Fibroblast of villous mesenchyme (primary cell): ENCODE results near the gene RAI14. TPM values are rescaled to one million over a fixed set of nuclear protein-coding genes. Genes with fewer than 3 reads are reported as not detected.

Experiments
- DNase-seq: peaks from one replicate; pipeline ENCODE4 v3.0.0-alpha.2; 2010; ENCODE audit warnings: low read depth
- H3K4me3 ChIP-seq: 2 replicates; pipeline ENCODE4 v1.5.1; 2011; ENCODE audit warnings: low read depth, mild to moderate bottlenecking, low read length
- total RNA-seq: library from RNA; depleted of rRNA; stranded (reverse); fragments of >200 nt; gene quantifications from 2 replicates; pipeline ENCODE4 v1.2.3, GENCODE V29; 2012
- TF ChIP-seq, protein P1 (sequence below): IDR thresholded peaks from 2 replicates; pipeline ENCODE4 v1.5.1; 2012; ENCODE audit warnings: low read depth, mild to moderate bottlenecking, low read length; ENCODE audit not compliant: insufficient read depth

Gene RAI14
- total RNA-seq, 1 donor, result 291 TPM

DNA sequence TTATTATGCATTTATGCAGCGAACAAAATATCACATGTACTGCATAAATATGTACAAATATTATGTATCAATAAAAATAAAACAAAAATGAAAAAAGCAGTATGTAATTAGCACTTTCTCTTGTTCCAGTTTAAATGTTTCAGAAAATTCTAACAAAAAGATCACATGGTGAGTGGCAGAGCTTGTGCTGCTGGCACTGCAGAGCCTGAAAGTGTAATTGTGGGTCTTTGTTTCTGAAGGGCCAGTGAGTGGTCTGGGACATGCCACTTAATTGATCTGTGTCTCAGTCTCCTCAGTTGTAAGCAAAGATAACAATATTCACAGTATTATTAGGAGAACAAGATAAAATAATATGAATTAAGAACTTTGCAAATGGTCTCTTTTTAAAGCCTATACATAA, 39.5 kb upstream of the RAI14 start:
- TF ChIP-seq, protein P1, sequence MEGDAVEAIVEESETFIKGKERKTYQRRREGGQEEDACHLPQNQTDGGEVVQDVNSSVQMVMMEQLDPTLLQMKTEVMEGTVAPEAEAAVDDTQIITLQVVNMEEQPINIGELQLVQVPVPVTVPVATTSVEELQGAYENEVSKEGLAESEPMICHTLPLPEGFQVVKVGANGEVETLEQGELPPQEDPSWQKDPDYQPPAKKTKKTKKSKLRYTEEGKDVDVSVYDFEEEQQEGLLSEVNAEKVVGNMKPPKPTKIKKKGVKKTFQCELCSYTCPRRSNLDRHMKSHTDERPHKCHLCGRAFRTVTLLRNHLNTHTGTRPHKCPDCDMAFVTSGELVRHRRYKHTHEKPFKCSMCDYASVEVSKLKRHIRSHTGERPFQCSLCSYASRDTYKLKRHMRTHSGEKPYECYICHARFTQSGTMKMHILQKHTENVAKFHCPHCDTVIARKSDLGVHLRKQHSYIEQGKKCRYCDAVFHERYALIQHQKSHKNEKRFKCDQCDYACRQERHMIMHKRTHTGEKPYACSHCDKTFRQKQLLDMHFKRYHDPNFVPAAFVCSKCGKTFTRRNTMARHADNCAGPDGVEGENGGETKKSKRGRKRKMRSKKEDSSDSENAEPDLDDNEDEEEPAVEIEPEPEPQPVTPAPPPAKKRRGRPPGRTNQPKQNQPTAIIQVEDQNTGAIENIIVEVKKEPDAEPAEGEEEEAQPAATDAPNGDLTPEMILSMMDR, result no peak
- H3K4me3 ChIP-seq, result no peak overlapping the region
- DNase-seq, result no peak

DNA sequence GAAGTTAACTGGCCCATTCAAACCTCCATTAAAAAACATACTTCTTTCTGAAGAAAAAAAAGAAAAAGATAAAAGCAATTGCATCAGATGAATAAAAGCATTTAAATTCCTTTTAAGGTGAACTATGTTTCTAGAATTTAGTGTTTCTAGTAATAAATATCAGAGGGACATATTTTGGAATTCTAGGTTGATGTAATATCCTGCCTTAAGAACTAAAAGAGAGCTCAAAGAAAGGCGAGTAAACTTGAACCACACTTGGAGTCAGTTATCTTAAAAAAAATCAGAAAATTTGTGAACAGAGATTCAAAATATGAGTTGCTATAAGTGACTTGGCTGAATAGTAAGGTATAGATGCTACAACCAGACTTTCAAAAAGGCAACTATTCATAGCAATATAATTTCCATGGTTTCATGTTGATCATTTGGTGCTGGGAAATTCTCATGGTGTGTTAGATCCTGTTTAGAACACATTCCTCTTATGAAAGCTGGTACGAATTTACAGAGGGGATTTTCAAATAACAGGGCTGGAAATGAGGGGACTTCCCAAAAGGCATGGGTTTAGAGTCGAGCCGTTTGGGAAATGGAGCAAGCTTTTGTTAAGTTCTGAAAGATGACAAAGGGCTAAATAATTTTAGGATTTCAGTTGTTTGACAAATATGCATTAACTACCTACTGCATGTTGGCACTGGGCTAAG, 37.6 kb upstream of the RAI14 start:
- H3K4me3 ChIP-seq, result no peak overlapping the region
- TF ChIP-seq, protein P1, result no peak
- DNase-seq, result no peak

DNA sequence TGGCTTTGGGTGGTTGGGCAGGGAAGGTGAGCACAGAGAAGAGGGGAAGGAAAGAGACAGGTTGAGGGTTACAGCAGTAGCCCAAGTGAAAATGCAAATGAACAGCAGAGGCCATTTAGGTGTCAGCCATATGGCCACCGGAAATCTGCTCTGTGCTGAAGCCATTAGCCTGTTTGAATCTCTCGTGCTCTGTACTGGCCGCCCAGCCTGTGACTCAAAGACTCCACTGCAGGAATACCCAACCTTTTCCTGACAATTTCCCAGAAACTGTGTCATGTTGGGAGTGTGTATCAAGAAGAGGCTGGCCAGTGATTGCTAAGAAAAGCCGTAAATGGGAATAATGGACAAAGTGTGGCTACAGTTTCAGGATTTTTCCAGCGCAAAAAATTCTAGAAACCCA, 35.9 kb upstream of the RAI14 start:
- no peak overlapping the region for H3K4me3 ChIP-seq
- TF ChIP-seq, protein P1, result no peak
- DNase-seq, result no peak

DNA sequence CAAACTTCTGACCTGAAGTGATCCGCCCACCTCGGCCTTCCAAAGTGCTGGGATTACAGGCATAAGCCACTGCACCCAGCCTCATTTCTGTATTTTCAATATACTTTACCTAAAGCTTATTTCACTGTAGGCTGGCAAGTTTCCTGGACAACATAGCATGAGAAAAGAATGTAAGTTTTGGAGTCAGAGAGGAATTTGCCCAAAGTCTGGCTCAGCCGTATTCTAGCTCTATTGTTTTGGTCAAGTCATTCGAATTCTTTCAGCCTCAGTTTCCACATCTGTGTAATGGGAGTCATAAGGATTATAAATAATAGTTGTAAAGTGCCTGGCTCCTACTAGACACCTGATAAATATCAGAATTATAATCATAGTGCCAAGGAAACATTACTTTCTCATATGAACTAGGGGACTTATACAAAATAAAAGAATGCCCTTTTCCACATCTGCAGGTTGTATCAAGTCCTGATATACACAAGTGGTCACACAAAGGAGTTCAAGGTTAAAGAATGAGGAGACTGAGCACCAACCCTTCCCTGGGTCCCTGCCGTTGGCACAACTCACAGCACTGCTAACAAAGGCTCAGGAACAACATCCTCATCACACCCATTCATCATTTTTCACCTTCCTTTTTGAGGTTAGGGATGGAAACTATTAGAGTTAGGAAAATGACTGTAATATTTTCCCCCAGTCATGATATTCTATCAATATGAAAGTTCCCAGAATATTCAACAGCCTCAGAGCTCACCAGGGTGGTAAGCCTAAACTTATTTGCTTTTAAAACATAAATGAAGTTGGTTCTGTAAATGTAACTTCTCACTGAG, 34.6 kb upstream of the RAI14 start:
- H3K4me3 ChIP-seq, result no peak overlapping the region
- DNase-seq, result no peak
- TF ChIP-seq, protein P1, result no peak

DNA sequence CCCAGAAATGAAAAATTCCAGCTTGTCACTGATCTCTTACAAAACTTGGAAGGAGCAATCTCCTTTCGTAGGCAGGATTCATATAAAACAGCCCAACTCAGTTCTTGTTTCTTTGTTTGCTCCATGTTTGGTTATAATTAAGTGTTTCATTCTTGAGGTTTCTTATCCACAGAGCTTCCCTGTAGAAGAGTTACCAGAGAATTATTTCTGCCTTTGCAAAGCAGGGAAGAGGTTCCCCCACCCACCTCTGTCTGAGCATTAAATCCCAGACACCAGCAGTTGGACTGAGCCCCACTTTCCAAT, 34.1 kb upstream of the RAI14 start:
- no peak overlapping the region for H3K4me3 ChIP-seq
- TF ChIP-seq, protein P1, result no peak
- no peak for DNase-seq

DNA sequence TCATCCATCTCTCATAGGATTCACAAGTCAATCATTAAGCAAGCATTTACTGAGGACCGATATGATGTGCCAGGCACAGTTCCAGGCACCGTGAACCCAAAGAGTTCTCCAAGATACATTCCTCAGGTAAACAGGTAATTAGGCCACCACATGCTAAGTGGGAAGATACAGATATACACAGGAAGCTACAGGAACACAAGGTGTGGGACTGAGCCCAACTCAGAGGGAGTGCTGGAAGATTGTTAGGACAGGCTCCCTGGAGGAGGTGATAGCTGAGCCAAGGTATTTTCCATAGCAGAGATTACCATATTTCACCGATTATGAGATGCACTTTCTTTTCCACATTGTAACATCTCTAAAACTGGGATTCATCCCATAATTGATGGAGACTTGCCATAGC, 31.4 kb upstream of the RAI14 start:
- no peak overlapping the region for H3K4me3 ChIP-seq
- TF ChIP-seq, protein P1, result no peak
- DNase-seq, result no peak
